Neuronal stem cell (in vitro differentiated cells): Measurements from ENCODE around the gene DLG2.

Experiments used
- DNase-seq: peaks from one replicate; pipeline ENCODE4 v3.0.0-alpha.2; 2013; ENCODE audit warnings: low spot score
- H2AFZ ChIP-seq: one replicate; pipeline ENCODE4 v1.6.1; 2013; ENCODE audit warnings: mild to moderate bottlenecking, low read length, inconsistent platforms
- H2AK5ac ChIP-seq: 2 replicates; pipeline ENCODE4 v1.6.1; 2013; ENCODE audit warnings: low read depth, mild to moderate bottlenecking, inconsistent platforms, low read length, moderate library complexity, mixed read lengths
- H2BK120ac ChIP-seq: 2 replicates; pipeline ENCODE4 v1.6.1; 2013; ENCODE audit warnings: low read depth, mild to moderate bottlenecking, inconsistent platforms, low read length, moderate library complexity, mixed read lengths
- H2BK12ac ChIP-seq: one replicate; pipeline ENCODE4 v1.6.1; 2013; ENCODE audit warnings: low read length, inconsistent platforms
- H2BK15ac ChIP-seq: 2 replicates; pipeline ENCODE4 v1.6.1; 2013; ENCODE audit warnings: mild to moderate bottlenecking, low read length, inconsistent platforms, mixed read lengths
- H2BK5ac ChIP-seq: one replicate; pipeline ENCODE4 v1.6.1; 2013; ENCODE audit warnings: inconsistent platforms, mild to moderate bottlenecking, low read length, moderate library complexity
- H3K14ac ChIP-seq: one replicate; pipeline ENCODE4 v1.6.1; 2013; ENCODE audit warnings: low read length, inconsistent platforms
- H3K18ac ChIP-seq: 2 replicates; pipeline ENCODE4 v1.6.1; 2013; ENCODE audit warnings: low read length, inconsistent platforms
- H3K23ac ChIP-seq: 2 replicates; pipeline ENCODE4 v1.6.1; 2013; ENCODE audit warnings: low read depth, mild to moderate bottlenecking, mixed read lengths, low read length, inconsistent platforms; ENCODE audit not compliant: poor library complexity
- H3K27ac ChIP-seq: replicated peaks from 3 replicates; pipeline ENCODE4 v1.5.1; 2013; ENCODE audit warnings: low read length, inconsistent platforms
- H3K27me3 ChIP-seq, 3 experiments: 2 replicates each; pipeline ENCODE4 v1.6.1; 2013; ENCODE audit warnings: low read length in 3 of 3, mild to moderate bottlenecking in 2 of 3, inconsistent platforms in 1 of 3, low read depth in 1 of 3, mixed read lengths in 1 of 3, moderate library complexity in 1 of 3; ENCODE audit not compliant: control insufficient read depth in 3 of 3, insufficient read depth in 3 of 3
- H3K36me3 ChIP-seq, 2 donors: replicated peaks in 1 of 2; 2 replicates each; pipeline ENCODE4 v1.6.1; 2013; ENCODE audit warnings: low read length in 2 of 2; ENCODE audit not compliant: control insufficient read depth in 2 of 2, insufficient read depth in 2 of 2
- H3K4ac ChIP-seq: 2 replicates; pipeline ENCODE4 v1.6.1; 2013; ENCODE audit warnings: inconsistent platforms, mild to moderate bottlenecking, low read length, moderate library complexity
- H3K4me1 ChIP-seq, 2 donors: 1 replicate in 1 of 2; 2 replicates in 1 of 2; pipeline ENCODE4 v1.6.1; 2013; ENCODE audit warnings: low read length in 2 of 2, low read depth in 1 of 2; ENCODE audit not compliant: control insufficient read depth in 2 of 2, insufficient read depth in 1 of 2
- H3K4me2 ChIP-seq: one replicate; pipeline ENCODE4 v1.6.1; 2013; ENCODE audit warnings: mild to moderate bottlenecking, low read length, inconsistent platforms; ENCODE audit not compliant: insufficient read depth, poor library complexity, severe bottlenecking
- H3K4me3 ChIP-seq, 2 donors: 2 replicates each; pipeline ENCODE4 v1.5.1; 2013; ENCODE audit warnings: low read length in 2 of 2, mild to moderate bottlenecking in 2 of 2, inconsistent platforms in 1 of 2, moderate library complexity in 1 of 2
- H3K79me1 ChIP-seq: one replicate; pipeline ENCODE4 v1.6.1; 2013; ENCODE audit warnings: low read depth, mild to moderate bottlenecking, inconsistent platforms, low read length, moderate library complexity
- H3K9ac ChIP-seq: one replicate; pipeline ENCODE4 v1.6.1; 2013; ENCODE audit warnings: mild to moderate bottlenecking, low read depth, low read length, inconsistent platforms; ENCODE audit not compliant: poor library complexity
- H3K9me3 ChIP-seq, 2 donors: replicated peaks in 1 of 2; 2 replicates each; pipeline versions ENCODE3 to v1.6.1; 2013; ENCODE audit warnings: low read length in 2 of 2, mild to moderate bottlenecking in 2 of 2, inconsistent platforms in 1 of 2, low read depth in 1 of 2, mixed read lengths in 1 of 2, moderate library complexity in 1 of 2; ENCODE audit not compliant: control insufficient read depth in 2 of 2, insufficient read depth in 1 of 2
- H4K8ac ChIP-seq: one replicate; pipeline ENCODE4 v1.6.1; 2013; ENCODE audit warnings: low read depth, mild to moderate bottlenecking, inconsistent platforms, low read length, moderate library complexity
- H4K91ac ChIP-seq: one replicate; pipeline ENCODE4 v1.6.1; 2013; ENCODE audit warnings: low read length, low read depth, mild to moderate bottlenecking, inconsistent platforms; ENCODE audit not compliant: poor library complexity
- WGBS, 2 donors: extraction: QIAGEN DNeasy Blood & Tissue Kit; methylation state at CpG; one replicate each; pipeline ENCODE4 v1.1.7; 2013; ENCODE audit warnings: missing lambda C conversion rate in 2 of 2, mixed read lengths in 1 of 2; ENCODE audit not compliant: insufficient read length in 2 of 2, insufficient replicate concordance in 1 of 2; ENCODE audit errors: extremely low coverage in 2 of 2; 5-methylcytosine and 5-hydroxymethylcytosine counted together

The DLG2 gene

GRCh38 chr11:84129961-84130576 is 1497.1 kb downstream of the DLG2 start:
- no peak overlapping the region for H3K4me3 ChIP-seq
- no peak overlapping the region for H2BK12ac ChIP-seq
- no CpG with 5 or more reads among the region's 2 CpGs for WGBS, 2 donors
- H3K9me3 ChIP-seq: no peaks in the 10 kb centered on the region
- H3K23ac ChIP-seq: no peak overlapping the region
- no peak overlapping the region for H2BK120ac ChIP-seq
- DNase-seq: no peak
- no peaks in the 10 kb centered on the region for H3K36me3 ChIP-seq
- H3K4me2 ChIP-seq: no peak overlapping the region
- no peak overlapping the region for H4K8ac ChIP-seq
- H3K4me1 ChIP-seq: no peaks in the 10 kb centered on the region
- H3K27ac ChIP-seq: no peak overlapping the region
- no peak overlapping the region for H2AFZ ChIP-seq
- H3K27me3 ChIP-seq: no peaks in the 10 kb centered on the region
- H3K79me1 ChIP-seq: no peaks in the 10 kb centered on the region
- no peak overlapping the region for H4K91ac ChIP-seq
- H3K14ac ChIP-seq: no peak overlapping the region
- no peak overlapping the region for H3K9ac ChIP-seq
- H2AK5ac ChIP-seq: no peak overlapping the region
- no peak overlapping the region for H2BK5ac ChIP-seq
- H3K4ac ChIP-seq: no peak overlapping the region
- no peak overlapping the region for H3K18ac ChIP-seq
- no peak overlapping the region for H2BK15ac ChIP-seq

- Histone ChIP-seq H2BK12ac (no peak overlapping the region), H3K4ac (no peak overlapping the region), H3K23ac (no peak overlapping the region), H3K36me3 (no peaks in the 10 kb centered on the region), H2BK15ac (no peak overlapping the region), H3K79me1 (no peaks in the 10 kb centered on the region), H3K27ac (no peak overlapping the region), H2BK5ac (no peak overlapping the region), H3K9me3 (no peaks in the 10 kb centered on the region), H2AFZ (no peak overlapping the region), H2AK5ac (no peak overlapping the region), H3K14ac (no peak overlapping the region), H3K4me2 (no peak overlapping the region), H3K18ac (no peak overlapping the region), H3K9ac (no peak overlapping the region), H3K4me3 (no peak overlapping the region), H4K91ac (no peak overlapping the region), H2BK120ac (no peak overlapping the region), H3K27me3 (no peaks in the 10 kb centered on the region), H3K4me1 (no peaks in the 10 kb centered on the region), H4K8ac (no peak overlapping the region)
- no CpG with 5 or more reads among the region's 2 CpGs for WGBS, 2 donors
- no peak for DNase-seq
Measured at GRCh38 chr11:84128840-84129239, 1498.3 kb downstream of the DLG2 start.

GRCh38 chr11:84117394-84117793 is 1509.8 kb downstream of the DLG2 start:
- no peak overlapping the region for H2AFZ ChIP-seq
- H3K4me1 ChIP-seq: no peaks in the 10 kb centered on the region
- H3K4me3 ChIP-seq: no peak overlapping the region
- no peak overlapping the region for H2BK120ac ChIP-seq
- H3K9ac ChIP-seq: no peak overlapping the region
- no peak overlapping the region for H4K91ac ChIP-seq
- peaks cover 0 to 10% of the 10 kb centered on the region in 2 donors for H3K9me3 ChIP-seq
- DNase-seq: no peak
- no peak overlapping the region for H3K23ac ChIP-seq
- H3K27me3 ChIP-seq: no peaks in the 10 kb centered on the region
- H3K4me2 ChIP-seq: no peak overlapping the region
- H2BK5ac ChIP-seq: no peak overlapping the region
- H3K79me1 ChIP-seq: no peaks in the 10 kb centered on the region
- H3K14ac ChIP-seq: no peak overlapping the region
- H2BK15ac ChIP-seq: no peak overlapping the region
- H2BK12ac ChIP-seq: no peak overlapping the region
- H3K36me3 ChIP-seq: no peaks in the 10 kb centered on the region
- H3K18ac ChIP-seq: no peak overlapping the region
- WGBS, 2 donors: no CpG with 5 or more reads among the region's 1 CpG
- H2AK5ac ChIP-seq: no peak overlapping the region
- no peak overlapping the region for H3K4ac ChIP-seq
- H3K27ac ChIP-seq: no peak overlapping the region
- H4K8ac ChIP-seq: no peak overlapping the region

- Histone ChIP-seq H3K18ac (no peak overlapping the region), H2BK120ac (no peak overlapping the region), H3K4me2 (no peak overlapping the region), H3K9me3 (no peaks in the 10 kb centered on the region), H3K9ac (no peak overlapping the region), H3K4me1 (peaks cover 5 to 18% of the 10 kb centered on the region in 2 donors), H4K91ac (no peak overlapping the region), H2BK12ac (no peak overlapping the region), H3K27ac (no peak overlapping the region), H3K79me1 (no peaks in the 10 kb centered on the region), H3K4ac (no peak overlapping the region), H2BK5ac (no peak overlapping the region), H4K8ac (no peak overlapping the region), H3K27me3 (peaks cover 0 to 6% (median 0%) of the 10 kb centered on the region in 3 experiments), H3K4me3 (no peak overlapping the region), H3K14ac (no peak overlapping the region), H2AFZ (peak overlapping the region; percentile 71), H2AK5ac (no peak overlapping the region), H3K36me3 (no peaks in the 10 kb centered on the region), H3K23ac (no peak overlapping the region), H2BK15ac (no peak overlapping the region)
- DNase-seq: no peak
Measured at GRCh38 chr11:84106541-84106940, 1520.6 kb downstream of the DLG2 start.
